Measurements from ENCODE around the gene NOL9. TPM values are rescaled to one million over a fixed set of nuclear protein-coding genes. Genes with fewer than 3 reads are reported as not detected.
"Not testable (repeated sequence)": the region's sequence is repeated elsewhere in the genome, so short reads cannot be mapped to it uniquely, and the experiment has no call there.

NOL9 gene
- total RNA-seq, 5 donors from 2014 or later (not counting 1 experiment from before 2014, with no cell fraction given): 48.6 to 66.6 (median 58.7) TPM

GRCh38 chr1:6496365-6496721 is 58.0 kb downstream of the NOL9 start:
- no peak for DNase-seq
- Mint-ChIP-seq H3K4me3 (peak overlapping the region; percentile 56 to 66 (median 59)), H3K4me1 (peaks cover 24 to 41% (median 28%) of the 10 kb centered on the region in 3 donors), H3K27me3 (peaks cover 0 to 2% of the 10 kb centered on the region in 2 donors), H3K36me3 (no peaks in the 10 kb centered on the region), H3K27ac (peak overlapping the region; percentile 28 to 66), H3K9me3 (no peaks in the 10 kb centered on the region)
- ChIA-PET CTCF (no interaction called here), POLR2A (no interaction called here)
- WGBS (ENCODE audit: insufficient coverage): 46% methylated on average over 2 of the region's 13 CpGs
- Histone ChIP-seq H3K27me3 (replicated peaks in 1 of 2; ENCODE audit: control insufficient read depth in 2 of 2, extremely low read depth in 1 of 2, insufficient read depth in 2 of 2, low read length in 1 of 2) (peaks cover 0 to 27% of the 10 kb centered on the region in 2 experiments), H3K27ac (ENCODE audit: low read length) (peak overlapping the region; percentile 49), H3K4me1 (ENCODE audit: control insufficient read depth in 1 of 2, extremely low read depth in 1 of 2, insufficient read depth in 2 of 2, low read length in 2 of 2) (peaks cover 2 to 52% of the 10 kb centered on the region in 2 experiments), H3K36me3 (ENCODE audit: control insufficient read depth in 2 of 2, extremely low read depth in 1 of 2, insufficient read depth in 1 of 2, low read length in 1 of 2) (no peaks in the 10 kb centered on the region), H3K9me3 (no peaks in the 10 kb centered on the region), H3K4me3 (ENCODE audit: control insufficient read depth in 1 of 2, extremely low read depth in 1 of 2, low read length in 1 of 2) (no peak overlapping the region)
- no peak for ATAC-seq (replicated peaks in 1 of 4)

DNA sequence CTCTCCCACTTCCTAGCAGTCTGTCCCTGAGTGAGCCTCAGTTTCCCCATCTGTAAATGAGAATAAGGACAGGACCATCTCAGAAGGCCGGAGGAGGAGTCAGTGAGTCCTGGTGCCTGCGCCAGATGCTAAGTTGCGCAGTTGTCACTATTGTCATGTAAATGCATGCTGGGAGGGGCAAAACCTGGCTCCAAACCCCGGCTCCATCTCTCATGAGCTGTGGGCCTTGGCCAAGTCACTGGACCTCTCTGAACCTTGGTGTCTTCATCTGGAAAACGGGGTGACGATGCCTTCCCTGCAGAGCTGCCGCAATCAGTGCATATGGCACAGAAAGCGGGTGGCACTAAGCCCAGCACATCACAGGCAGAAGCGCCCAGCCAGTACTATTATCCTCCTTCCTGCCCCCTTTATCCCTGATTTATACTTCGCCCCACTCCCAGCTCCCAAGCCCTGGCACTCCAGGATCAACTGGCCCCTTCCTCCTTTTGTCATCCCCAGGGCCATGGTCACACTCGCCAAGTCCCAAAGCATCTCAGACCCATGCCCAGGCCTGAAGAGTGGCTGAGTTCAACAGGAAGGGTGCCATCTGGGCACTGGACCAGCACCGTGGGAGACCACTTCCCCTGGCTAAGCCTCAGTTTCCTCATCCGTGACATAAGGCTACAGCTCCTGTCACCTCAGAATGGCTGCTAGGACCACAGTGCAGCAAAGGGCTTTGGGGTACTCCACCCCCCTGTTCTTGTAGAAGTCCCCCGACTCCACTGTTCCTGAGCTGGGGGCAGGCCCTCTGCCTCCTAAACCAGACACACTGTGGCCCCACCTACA is 58.6 kb downstream of the NOL9 start:
- CTCF ChIA-PET: no interaction called here
- no peaks in the 10 kb centered on the region for H3K36me3 ChIP-seq (ENCODE audit: control insufficient read depth in 2 of 2, extremely low read depth in 1 of 2, insufficient read depth in 1 of 2, low read length in 1 of 2)
- H3K4me1 ChIP-seq (ENCODE audit: control insufficient read depth in 1 of 2, extremely low read depth in 1 of 2, insufficient read depth in 2 of 2, low read length in 2 of 2): peaks cover 2 to 58% of the 10 kb centered on the region in 2 experiments
- H3K27ac ChIP-seq (ENCODE audit: low read length): no peak overlapping the region
- H3K4me3 ChIP-seq (ENCODE audit: control insufficient read depth in 1 of 2, extremely low read depth in 1 of 2, low read length in 1 of 2): no peak overlapping the region
- 86% methylated on average over 13 of the region's 14 CpGs for WGBS (ENCODE audit: insufficient coverage)
- H3K9me3 Mint-ChIP-seq: no peaks in the 10 kb centered on the region
- DNase-seq: no peak
- peaks cover 29 to 45% (median 33%) of the 10 kb centered on the region in 3 donors for H3K4me1 Mint-ChIP-seq
- no peaks in the 10 kb centered on the region for H3K36me3 Mint-ChIP-seq
- peak overlapping the region; percentile 56 to 66 (median 59) for H3K4me3 Mint-ChIP-seq
- no peaks in the 10 kb centered on the region for H3K27me3 Mint-ChIP-seq
- H3K27me3 ChIP-seq (replicated peaks in 1 of 2; ENCODE audit: control insufficient read depth in 2 of 2, extremely low read depth in 1 of 2, insufficient read depth in 2 of 2, low read length in 1 of 2): peaks cover 0 to 26% of the 10 kb centered on the region in 2 experiments
- H3K27ac Mint-ChIP-seq: peak overlapping the region; percentile 22 to 66
- H3K9me3 ChIP-seq: no peaks in the 10 kb centered on the region
- POLR2A ChIA-PET: no interaction called here
- ATAC-seq (replicated peaks in 1 of 4): no peak

DNA sequence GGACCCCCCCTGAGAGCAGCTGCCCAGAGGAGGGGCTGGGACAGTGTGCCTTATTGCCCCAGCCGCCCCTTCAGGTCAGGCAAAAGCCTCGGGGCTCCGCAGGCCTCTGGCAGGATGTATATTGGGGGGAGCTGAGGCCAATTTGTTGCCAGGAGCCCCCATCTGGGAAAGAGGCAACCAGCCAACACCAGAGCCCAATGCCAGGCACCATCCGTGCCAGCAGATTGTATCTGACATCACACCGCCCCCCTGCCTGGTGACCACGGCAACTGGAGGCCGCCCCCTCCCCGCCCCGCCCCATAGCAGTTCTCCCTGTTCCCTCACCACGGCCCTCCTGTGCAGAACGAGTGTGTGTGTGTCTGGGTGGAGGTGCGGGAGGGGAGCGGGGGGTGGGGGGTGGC is 59.3 kb downstream of the NOL9 start:
- Histone ChIP-seq H3K4me1 (ENCODE audit: control insufficient read depth in 1 of 2, extremely low read depth in 1 of 2, insufficient read depth in 2 of 2, low read length in 2 of 2) (peaks cover 2 to 65% of the 10 kb centered on the region in 2 experiments), H3K4me3 (ENCODE audit: control insufficient read depth in 1 of 2, extremely low read depth in 1 of 2, low read length in 1 of 2) (no peak overlapping the region), H3K36me3 (ENCODE audit: control insufficient read depth in 2 of 2, extremely low read depth in 1 of 2, insufficient read depth in 1 of 2, low read length in 1 of 2) (no peaks in the 10 kb centered on the region), H3K9me3 (no peaks in the 10 kb centered on the region), H3K27me3 (replicated peaks in 1 of 2; ENCODE audit: control insufficient read depth in 2 of 2, extremely low read depth in 1 of 2, insufficient read depth in 2 of 2, low read length in 1 of 2) (peaks cover 0 to 27% of the 10 kb centered on the region in 2 experiments), H3K27ac (ENCODE audit: low read length) (no peak overlapping the region)
- Mint-ChIP-seq H3K4me3 (no peak overlapping the region), H3K27me3 (no peaks in the 10 kb centered on the region), H3K36me3 (no peaks in the 10 kb centered on the region), H3K4me1 (peaks cover 29 to 45% (median 33%) of the 10 kb centered on the region in 3 donors), H3K9me3 (no peaks in the 10 kb centered on the region), H3K27ac (peak overlapping the region in 1 of 2 donors; percentile 31)
- ChIA-PET CTCF (no interaction called here), POLR2A (interaction anchor here in 1 of 2 donors (0.6 kb wide), 1 partner anchor 67 kb away, joined by 3 read pairs; no protein-coding TSS in a partner anchor)
- ATAC-seq (replicated peaks in 1 of 4) (peak in 1 of 4 experiments; percentile 24), DNase-seq (peak in 10 of 35 experiments; percentile 23 to 41 (median 28))
- 49% methylated on average over 4 of the region's 13 CpGs for WGBS (ENCODE audit: insufficient coverage)

DNA sequence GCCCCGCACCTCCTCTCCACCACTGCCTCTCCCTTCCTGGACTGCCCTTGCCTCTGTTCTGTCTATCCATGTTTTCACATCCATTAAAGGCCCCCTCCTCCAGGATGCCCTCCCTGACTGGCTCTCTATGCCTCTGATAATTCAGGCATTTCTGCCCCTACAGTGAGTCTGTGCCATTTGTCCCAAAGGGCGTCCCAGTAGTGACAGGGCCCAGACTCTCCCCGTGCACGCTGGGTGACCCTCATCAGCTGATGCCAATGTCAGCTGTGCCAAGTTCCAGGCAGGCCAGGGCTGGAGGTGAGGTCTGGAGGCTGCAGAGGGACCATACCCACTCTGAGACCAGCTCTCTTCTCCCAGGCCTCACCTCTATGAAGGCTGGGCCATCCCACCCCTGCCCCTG is 59.7 kb downstream of the NOL9 start:
- peaks cover 29 to 45% (median 33%) of the 10 kb centered on the region in 3 donors for H3K4me1 Mint-ChIP-seq
- 93% methylated on average over 4 of the region's 4 CpGs for WGBS (ENCODE audit: insufficient coverage)
- CTCF ChIA-PET: no interaction called here

DNA sequence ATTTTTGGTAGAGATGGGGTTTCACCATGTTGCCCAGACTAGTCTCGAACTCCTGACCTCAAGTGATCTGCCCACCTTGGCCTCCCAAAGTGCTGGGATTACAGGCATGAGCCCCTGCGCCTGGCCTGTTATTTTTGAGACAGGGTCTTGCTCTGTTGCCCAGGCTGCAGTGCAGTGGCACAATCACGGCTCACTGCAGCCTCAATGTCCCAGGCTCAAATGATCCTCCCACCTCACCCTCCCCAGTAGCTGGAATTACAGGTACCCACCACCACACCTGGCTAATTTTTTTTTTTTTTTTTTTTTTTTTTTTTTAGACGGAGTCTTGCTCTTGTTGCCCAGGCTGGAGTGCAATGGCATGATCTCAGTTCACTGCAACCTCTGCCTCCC is 60.5 kb downstream of the NOL9 start:
- H3K4me1 ChIP-seq (ENCODE audit: control insufficient read depth in 1 of 2, extremely low read depth in 1 of 2, insufficient read depth in 2 of 2, low read length in 2 of 2): peaks cover 2 to 71% of the 10 kb centered on the region in 2 experiments

More for the DNA sequence above, 59.7 kb downstream of the NOL9 start:
- H3K27me3 ChIP-seq (replicated peaks in 1 of 2; ENCODE audit: control insufficient read depth in 2 of 2, extremely low read depth in 1 of 2, insufficient read depth in 2 of 2, low read length in 1 of 2): peaks cover 0 to 29% of the 10 kb centered on the region in 2 experiments
- Mint-ChIP-seq H3K9me3 (no peaks in the 10 kb centered on the region), H3K4me3 (no peak overlapping the region), H3K27me3 (no peaks in the 10 kb centered on the region), H3K27ac (peak overlapping the region in 1 of 2 donors; percentile 31), H3K36me3 (no peaks in the 10 kb centered on the region)
- no peak overlapping the region for H3K4me3 ChIP-seq (ENCODE audit: control insufficient read depth in 1 of 2, extremely low read depth in 1 of 2, low read length in 1 of 2)
- POLR2A ChIA-PET: interaction anchor here in 1 of 2 donors (0.6 kb wide), 1 partner anchor 68 kb away, joined by 3 read pairs; no protein-coding TSS in a partner anchor
- peaks cover 2 to 69% of the 10 kb centered on the region in 2 experiments for H3K4me1 ChIP-seq (ENCODE audit: control insufficient read depth in 1 of 2, extremely low read depth in 1 of 2, insufficient read depth in 2 of 2, low read length in 2 of 2)
- H3K27ac ChIP-seq (ENCODE audit: low read length): no peak overlapping the region
- H3K9me3 ChIP-seq: no peaks in the 10 kb centered on the region
- no peaks in the 10 kb centered on the region for H3K36me3 ChIP-seq (ENCODE audit: control insufficient read depth in 2 of 2, extremely low read depth in 1 of 2, insufficient read depth in 1 of 2, low read length in 1 of 2)
- ATAC-seq (replicated peaks in 1 of 4): no peak
- DNase-seq: no peak

GRCh38 chr1:6491966-6492365 is 62.3 kb downstream of the NOL9 start:
- Histone ChIP-seq H3K36me3 (ENCODE audit: control insufficient read depth in 2 of 2, extremely low read depth in 1 of 2, insufficient read depth in 1 of 2, low read length in 1 of 2) (no peaks in the 10 kb centered on the region), H3K27me3 (replicated peaks in 1 of 2; ENCODE audit: control insufficient read depth in 2 of 2, extremely low read depth in 1 of 2, insufficient read depth in 2 of 2, low read length in 1 of 2) (peaks cover 0 to 32% of the 10 kb centered on the region in 2 experiments), H3K27ac (ENCODE audit: low read length) (no peak overlapping the region), H3K9me3 (no peaks in the 10 kb centered on the region), H3K4me1 (ENCODE audit: control insufficient read depth in 1 of 2, extremely low read depth in 1 of 2, insufficient read depth in 2 of 2, low read length in 2 of 2) (peaks cover 2 to 56% of the 10 kb centered on the region in 2 experiments), H3K4me3 (ENCODE audit: control insufficient read depth in 1 of 2, extremely low read depth in 1 of 2, low read length in 1 of 2) (no peak overlapping the region)
- Mint-ChIP-seq H3K27me3 (peaks cover 3 to 5% of the 10 kb centered on the region in 2 donors), H3K27ac (peak overlapping the region; percentile 72 to 83), H3K9me3 (no peaks in the 10 kb centered on the region), H3K4me3 (peak overlapping the region; percentile 67 to 81 (median 71)), H3K36me3 (no peaks in the 10 kb centered on the region), H3K4me1 (peaks cover 20 to 36% (median 24%) of the 10 kb centered on the region in 3 donors)
- ChIA-PET CTCF (interaction anchor here in 1 of 2 donors (0.5 to 1.5 kb wide), 2 partner anchors 10 to 153 kb away, joined by 3 to 5 read pairs; no protein-coding TSS in a partner anchor), POLR2A (interaction anchor here in 1 of 2 donors (0.5 kb wide), 1 partner anchor 33 kb away, joined by 4 read pairs; no protein-coding TSS in a partner anchor)
- 82% methylated on average over 5 of the region's 10 CpGs for WGBS (ENCODE audit: insufficient coverage)
- DNase-seq (no peak), ATAC-seq (replicated peaks in 1 of 4) (no peak)

More for the DNA sequence above, 60.5 kb downstream of the NOL9 start:
- H3K4me1 Mint-ChIP-seq: peaks cover 29 to 43% (median 33%) of the 10 kb centered on the region in 3 donors
- ATAC-seq (replicated peaks in 1 of 4); H3K9me3 Mint-ChIP-seq; DNase-seq; H3K27me3 Mint-ChIP-seq; H3K36me3 ChIP-seq (ENCODE audit: control insufficient read depth in 2 of 2, extremely low read depth in 1 of 2, insufficient read depth in 1 of 2, low read length in 1 of 2); H3K27ac Mint-ChIP-seq; POLR2A ChIA-PET; H3K4me3 ChIP-seq (ENCODE audit: control insufficient read depth in 1 of 2, extremely low read depth in 1 of 2, low read length in 1 of 2); H3K9me3 ChIP-seq; H3K36me3 Mint-ChIP-seq; CTCF ChIA-PET; H3K27ac ChIP-seq (ENCODE audit: low read length); H3K4me3 Mint-ChIP-seq: not testable (repeated sequence)
- H3K27me3 ChIP-seq (replicated peaks in 1 of 2; ENCODE audit: control insufficient read depth in 2 of 2, extremely low read depth in 1 of 2, insufficient read depth in 2 of 2, low read length in 1 of 2): peaks cover 0 to 31% of the 10 kb centered on the region in 2 experiments
- WGBS (ENCODE audit: insufficient coverage): no CpG with 5 or more reads among the region's 4 CpGs

Measured in T-cell (primary cell).